Measurements from ENCODE around the gene UNCX.
"Not testable (repeated sequence)": the region's sequence is repeated elsewhere in the genome, so short reads cannot be mapped to it uniquely, and the experiment has no call there.

Gene UNCX

GRCh38 chr7:1232623-1233332, at the start of gene UNCX:
Gene UNCX, plus strand, starts transcription at chr7:1232872. Its CDS starts 146 bp downstream, at chr7:1233018.
- no peak within 1 kb of the TSS for H3K4me3 ChIP-seq (replicated peaks; ENCODE audit: low read depth, low read length)
- no peak for DNase-seq (ENCODE audit: low read depth)
- TF ChIP-seq CTCF (IDR thresholded peaks at IDR 0.05; ENCODE audit: low read length, missing control alignments) = no peak

GRCh38 chr7:1187127-1187526, 45.5 kb upstream of the UNCX start:
- TF ChIP-seq CTCF (IDR thresholded peaks at IDR 0.05; ENCODE audit: low read length, missing control alignments) = no peak
- DNase-seq (ENCODE audit: low read depth) = no peak
- no peak overlapping the region for H3K4me3 ChIP-seq (replicated peaks; ENCODE audit: low read depth, low read length)

DNA sequence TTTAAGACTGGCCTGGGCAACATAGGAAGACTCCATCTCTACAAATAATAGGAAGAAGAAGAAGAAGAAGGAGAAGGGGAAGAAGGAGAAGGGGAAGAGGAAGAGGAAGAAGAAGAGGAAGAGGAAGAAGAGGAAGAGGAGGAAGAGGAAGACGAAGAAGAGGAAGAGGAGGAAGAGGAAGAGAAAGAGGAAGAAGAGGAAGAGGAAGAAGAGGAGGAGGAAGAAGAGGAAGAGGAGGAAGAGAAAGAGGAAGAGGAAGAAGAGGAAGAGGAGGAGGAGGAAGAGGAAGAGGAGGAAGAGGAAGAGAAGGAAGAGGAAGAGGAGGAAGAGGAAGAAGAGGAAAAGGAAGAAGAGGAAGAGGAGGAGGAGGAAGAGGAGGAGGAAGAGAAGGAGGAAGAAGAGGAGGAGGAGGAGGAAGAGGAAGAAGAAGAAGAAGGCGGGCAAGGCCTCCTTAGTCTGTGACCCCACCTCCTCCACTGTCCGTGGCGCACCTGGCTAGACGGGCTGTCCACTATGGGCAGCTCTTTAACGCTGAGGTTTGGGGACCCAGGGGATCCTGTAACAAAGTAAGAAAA, 43.9 kb upstream of the UNCX start:
- no peak for DNase-seq (ENCODE audit: low read depth)
- no peak overlapping the region for H3K4me3 ChIP-seq (replicated peaks; ENCODE audit: low read depth, low read length)
- no peak for TF ChIP-seq CTCF (IDR thresholded peaks at IDR 0.05; ENCODE audit: low read length, missing control alignments)

GRCh38 chr7:1189986-1190772, 42.5 kb upstream of the UNCX start:
- no peak for TF ChIP-seq CTCF (IDR thresholded peaks at IDR 0.05; ENCODE audit: low read length, missing control alignments)
- DNase-seq (ENCODE audit: low read depth) = no peak
- no peak overlapping the region for H3K4me3 ChIP-seq (replicated peaks; ENCODE audit: low read depth, low read length)

GRCh38 chr7:1192171-1192676, 40.4 kb upstream of the UNCX start:
- no peak overlapping the region for H3K4me3 ChIP-seq (replicated peaks; ENCODE audit: low read depth, low read length)
- peak; percentile 96 for DNase-seq (ENCODE audit: low read depth)
- peak; percentile 12 for TF ChIP-seq CTCF (IDR thresholded peaks at IDR 0.05; ENCODE audit: low read length, missing control alignments)

GRCh38 chr7:1193593-1194424, 38.9 kb upstream of the UNCX start:
- H3K4me3 ChIP-seq (replicated peaks; ENCODE audit: low read depth, low read length) = no peak overlapping the region
- peak; percentile 35 for TF ChIP-seq CTCF (IDR thresholded peaks at IDR 0.05; ENCODE audit: low read length, missing control alignments)
- peak; percentile 51 for DNase-seq (ENCODE audit: low read depth)

- DNase-seq (ENCODE audit: low read depth); H3K4me3 ChIP-seq (replicated peaks; ENCODE audit: low read depth, low read length): not testable (repeated sequence)
Observed at GRCh38 chr7:1196441-1196840, 36.2 kb upstream of the UNCX start.
